Ishikawa (cell line): ENCODE data around the gene WNT11.

ENCODE experiments used
- CEBPB ChIP-seq: IDR thresholded peaks from 2 replicates; pipeline ENCODE4 v1.6.1; 2012
- CREB1 ChIP-seq: IDR thresholded peaks from 2 replicates; pipeline ENCODE4 v1.6.1; 2012; ENCODE audit warnings: low read depth
- EGR1 ChIP-seq: IDR thresholded peaks from 2 replicates; pipeline ENCODE4 v1.6.1; 2012
- EP300 ChIP-seq: IDR thresholded peaks from 2 replicates; pipeline ENCODE4 v1.6.1; 2012; ENCODE audit warnings: borderline replicate concordance
- FOXM1 ChIP-seq: IDR thresholded peaks from 2 replicates; pipeline ENCODE4 v1.6.1; 2012; ENCODE audit warnings: low read depth, borderline replicate concordance
- NFIC ChIP-seq: IDR thresholded peaks from 2 replicates; pipeline ENCODE4 v1.6.1; 2012
- RAD21 ChIP-seq: IDR thresholded peaks from 2 replicates; pipeline ENCODE4 v1.6.1; 2012; ENCODE audit warnings: low read depth
- TAF1 ChIP-seq: IDR thresholded peaks from 2 replicates; pipeline ENCODE4 v1.6.1; 2012; ENCODE audit warnings: low read depth, mild to moderate bottlenecking
- TCF12 ChIP-seq: IDR thresholded peaks from 2 replicates; pipeline ENCODE4 v1.6.1; 2012; ENCODE audit warnings: low read depth
- TEAD4 ChIP-seq: IDR thresholded peaks from 2 replicates; pipeline ENCODE4 v1.6.1; 2012
- YY1 ChIP-seq: IDR thresholded peaks from 2 replicates; pipeline ENCODE4 v1.6.1; 2012; ENCODE audit warnings: low read depth
- ZBTB7A ChIP-seq: IDR thresholded peaks from 2 replicates; pipeline ENCODE4 v1.6.1; 2012; ENCODE audit warnings: low read depth
- TF ChIP-seq, protein P1 (sequence below): IDR thresholded peaks from 2 replicates; pipeline ENCODE4 v1.6.1; 2012; ENCODE audit warnings: low read depth, mild to moderate bottlenecking
- TF ChIP-seq, protein P2 (sequence below): IDR thresholded peaks from 2 replicates; pipeline ENCODE4 v1.6.1; 2012
- TF ChIP-seq, protein P3 (sequence below): IDR thresholded peaks from 2 replicates; pipeline ENCODE4 v1.6.1; 2012

The WNT11 gene

DNA sequence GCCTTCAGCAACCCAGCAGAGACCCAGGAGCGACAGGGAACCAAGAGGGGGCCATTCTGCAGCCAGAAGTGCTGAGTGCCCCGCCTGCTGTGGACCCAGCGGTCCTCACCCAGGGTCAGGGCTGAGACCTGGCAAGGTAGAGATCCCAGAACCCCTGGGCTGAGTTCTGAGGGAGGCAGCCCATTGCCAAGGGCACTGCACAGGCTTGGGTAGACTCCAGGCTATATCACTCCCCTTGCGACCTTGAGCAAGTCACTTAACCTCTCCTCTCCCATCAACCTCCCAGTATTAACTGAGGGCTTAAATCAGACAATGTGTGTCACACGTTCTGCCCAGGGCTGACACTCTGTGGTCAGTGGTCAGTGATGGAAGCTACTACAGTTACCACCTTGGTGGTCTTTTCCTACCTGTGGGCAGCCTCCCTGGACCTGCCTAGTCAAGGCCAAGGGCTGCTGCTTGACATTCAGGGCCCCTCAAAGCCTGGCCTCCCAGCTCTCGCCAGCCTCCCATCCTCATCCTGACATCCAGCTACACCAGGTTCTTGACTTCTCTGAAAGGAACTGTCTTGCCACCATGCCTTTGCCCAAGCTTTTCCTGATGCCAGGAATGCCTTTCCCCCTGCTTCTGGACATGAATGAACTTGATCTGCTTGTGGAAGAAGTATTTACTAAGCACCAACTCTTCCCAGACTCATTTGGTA lies 8.2 kb downstream of the WNT11 start:
- no peak for TF ChIP-seq FOXM1
- no peak for TF ChIP-seq ZBTB7A
- no peak for TF ChIP-seq TAF1
- TF ChIP-seq, protein P1, sequence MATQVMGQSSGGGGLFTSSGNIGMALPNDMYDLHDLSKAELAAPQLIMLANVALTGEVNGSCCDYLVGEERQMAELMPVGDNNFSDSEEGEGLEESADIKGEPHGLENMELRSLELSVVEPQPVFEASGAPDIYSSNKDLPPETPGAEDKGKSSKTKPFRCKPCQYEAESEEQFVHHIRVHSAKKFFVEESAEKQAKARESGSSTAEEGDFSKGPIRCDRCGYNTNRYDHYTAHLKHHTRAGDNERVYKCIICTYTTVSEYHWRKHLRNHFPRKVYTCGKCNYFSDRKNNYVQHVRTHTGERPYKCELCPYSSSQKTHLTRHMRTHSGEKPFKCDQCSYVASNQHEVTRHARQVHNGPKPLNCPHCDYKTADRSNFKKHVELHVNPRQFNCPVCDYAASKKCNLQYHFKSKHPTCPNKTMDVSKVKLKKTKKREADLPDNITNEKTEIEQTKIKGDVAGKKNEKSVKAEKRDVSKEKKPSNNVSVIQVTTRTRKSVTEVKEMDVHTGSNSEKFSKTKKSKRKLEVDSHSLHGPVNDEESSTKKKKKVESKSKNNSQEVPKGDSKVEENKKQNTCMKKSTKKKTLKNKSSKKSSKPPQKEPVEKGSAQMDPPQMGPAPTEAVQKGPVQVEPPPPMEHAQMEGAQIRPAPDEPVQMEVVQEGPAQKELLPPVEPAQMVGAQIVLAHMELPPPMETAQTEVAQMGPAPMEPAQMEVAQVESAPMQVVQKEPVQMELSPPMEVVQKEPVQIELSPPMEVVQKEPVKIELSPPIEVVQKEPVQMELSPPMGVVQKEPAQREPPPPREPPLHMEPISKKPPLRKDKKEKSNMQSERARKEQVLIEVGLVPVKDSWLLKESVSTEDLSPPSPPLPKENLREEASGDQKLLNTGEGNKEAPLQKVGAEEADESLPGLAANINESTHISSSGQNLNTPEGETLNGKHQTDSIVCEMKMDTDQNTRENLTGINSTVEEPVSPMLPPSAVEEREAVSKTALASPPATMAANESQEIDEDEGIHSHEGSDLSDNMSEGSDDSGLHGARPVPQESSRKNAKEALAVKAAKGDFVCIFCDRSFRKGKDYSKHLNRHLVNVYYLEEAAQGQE: no peak
- no peak for TF ChIP-seq EP300
- TF ChIP-seq, protein P2, sequence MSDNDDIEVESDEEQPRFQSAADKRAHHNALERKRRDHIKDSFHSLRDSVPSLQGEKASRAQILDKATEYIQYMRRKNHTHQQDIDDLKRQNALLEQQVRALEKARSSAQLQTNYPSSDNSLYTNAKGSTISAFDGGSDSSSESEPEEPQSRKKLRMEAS: no peak
- TF ChIP-seq, protein P3, sequence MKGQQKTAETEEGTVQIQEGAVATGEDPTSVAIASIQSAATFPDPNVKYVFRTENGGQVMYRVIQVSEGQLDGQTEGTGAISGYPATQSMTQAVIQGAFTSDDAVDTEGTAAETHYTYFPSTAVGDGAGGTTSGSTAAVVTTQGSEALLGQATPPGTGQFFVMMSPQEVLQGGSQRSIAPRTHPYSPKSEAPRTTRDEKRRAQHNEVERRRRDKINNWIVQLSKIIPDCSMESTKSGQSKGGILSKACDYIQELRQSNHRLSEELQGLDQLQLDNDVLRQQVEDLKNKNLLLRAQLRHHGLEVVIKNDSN: no peak
- no peak for TF ChIP-seq NFIC
- TF ChIP-seq RAD21: no peak
- TF ChIP-seq CEBPB: no peak
- no peak for TF ChIP-seq YY1
- no peak for TF ChIP-seq TCF12
- no peak for TF ChIP-seq CREB1
- no peak for TF ChIP-seq TEAD4
- TF ChIP-seq EGR1: no peak

DNA sequence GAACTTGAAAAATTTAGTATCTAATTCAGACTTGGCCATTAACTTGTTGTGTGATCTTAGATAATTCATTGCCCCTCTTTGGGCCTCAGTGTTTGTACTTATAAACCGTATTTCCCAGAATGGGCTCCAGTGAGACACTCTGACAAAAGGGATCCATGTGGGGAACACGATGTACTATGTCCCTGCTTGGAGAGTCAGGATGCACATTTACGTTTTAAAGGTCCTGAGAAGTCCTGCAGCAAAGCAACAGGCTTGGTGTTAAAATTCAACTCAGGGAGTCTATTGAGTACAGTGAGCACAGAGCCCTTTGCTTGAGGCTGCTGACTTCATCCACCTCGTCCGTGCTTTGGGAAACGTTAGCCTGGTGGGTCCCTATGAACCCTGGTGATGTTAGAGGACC lies 9.0 kb downstream of the WNT11 start:
- TF ChIP-seq RAD21 (no peak), NFIC (no peak), CEBPB (no peak), EGR1 (no peak), FOXM1 (no peak)
- TF ChIP-seq, protein P1: no peak
- TF ChIP-seq, protein P2: no peak

DNA sequence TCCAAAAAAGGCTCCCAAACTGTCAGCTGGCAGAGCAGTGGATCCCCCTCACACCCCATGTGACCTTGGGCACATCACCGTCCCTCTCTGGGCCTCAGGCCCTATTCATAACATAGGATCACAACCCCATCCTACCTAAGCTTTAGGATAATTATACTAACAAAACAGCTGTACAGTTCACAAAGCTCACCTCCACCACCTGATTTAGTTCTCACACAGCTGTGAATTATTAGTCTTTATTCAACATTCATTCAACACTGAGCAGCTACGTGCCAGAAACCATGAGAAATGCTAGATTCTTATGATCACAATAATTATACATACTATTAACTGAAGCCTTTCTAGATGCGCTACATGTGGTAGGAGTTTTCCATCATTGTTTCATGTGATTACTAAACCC lies 9.5 kb downstream of the WNT11 start:
- TF ChIP-seq, protein P2: no peak
- TF ChIP-seq TAF1 (no peak), FOXM1 (no peak), TCF12 (no peak), TEAD4 (no peak), RAD21 (no peak), CEBPB (no peak), YY1 (no peak), EP300 (no peak), ZBTB7A (no peak), NFIC (no peak), EGR1 (no peak), CREB1 (no peak)
- TF ChIP-seq, protein P1: no peak
- TF ChIP-seq, protein P3: no peak

DNA sequence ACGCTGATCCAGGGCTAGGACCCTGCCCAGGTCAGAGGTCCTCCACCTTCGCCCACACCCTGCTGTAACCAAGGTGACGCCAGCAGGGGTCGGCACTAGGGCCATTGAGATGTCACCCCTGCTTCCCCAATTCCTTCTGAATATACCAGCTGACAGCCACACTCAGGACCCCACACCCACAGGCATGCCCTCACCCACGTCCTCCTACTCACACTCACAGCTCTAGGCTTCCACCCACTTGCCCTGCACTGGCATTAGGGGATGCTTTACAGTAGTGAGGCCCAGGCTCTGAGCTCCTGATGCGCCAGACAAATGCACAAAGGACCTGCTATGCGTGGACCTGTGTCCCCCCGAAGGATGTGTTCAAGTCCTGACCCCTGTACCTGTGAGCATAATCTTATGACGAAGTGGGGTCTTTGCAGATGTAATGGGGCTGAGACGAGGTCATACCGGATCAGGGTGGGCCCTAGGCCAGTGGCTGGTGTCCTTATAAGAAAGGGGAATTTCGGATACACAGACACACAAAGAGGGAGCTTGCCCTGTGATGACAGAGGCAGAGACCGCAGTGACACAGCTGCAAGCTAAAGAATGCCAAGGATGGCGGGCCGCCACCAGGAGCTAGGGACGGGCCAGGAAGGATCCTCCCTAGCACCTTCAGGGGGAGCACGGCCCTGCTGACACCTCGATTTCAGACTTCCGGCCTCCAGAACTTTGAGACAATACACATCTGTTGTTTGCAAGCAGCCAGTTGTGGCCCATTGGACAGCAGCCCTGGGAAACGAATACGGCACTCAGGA lies 11.2 kb downstream of the WNT11 start:
- TF ChIP-seq EGR1 (no peak), CEBPB (no peak), FOXM1 (no peak), ZBTB7A (no peak), YY1 (no peak), CREB1 (no peak), TEAD4 (no peak), RAD21 (no peak), TCF12 (no peak), EP300 (no peak), NFIC (no peak), TAF1 (no peak)
- TF ChIP-seq, protein P1: no peak
- TF ChIP-seq, protein P3: no peak
- TF ChIP-seq, protein P2: no peak
